GM12872 (cell line): Measurements from ENCODE around the gene ABLIM2.

Experiments
- TF ChIP-seq, protein P1 (sequence below): IDR thresholded peaks from 3 replicates; pipeline ENCODE4 v1.5.1; 2011; ENCODE audit warnings: low read depth, mild to moderate bottlenecking, low read length, moderate library complexity; ENCODE audit not compliant: insufficient read depth

ABLIM2 gene

GRCh38 chr4:7967501-7968261, 190.9 kb downstream of the ABLIM2 start:
- TF ChIP-seq, protein P1, sequence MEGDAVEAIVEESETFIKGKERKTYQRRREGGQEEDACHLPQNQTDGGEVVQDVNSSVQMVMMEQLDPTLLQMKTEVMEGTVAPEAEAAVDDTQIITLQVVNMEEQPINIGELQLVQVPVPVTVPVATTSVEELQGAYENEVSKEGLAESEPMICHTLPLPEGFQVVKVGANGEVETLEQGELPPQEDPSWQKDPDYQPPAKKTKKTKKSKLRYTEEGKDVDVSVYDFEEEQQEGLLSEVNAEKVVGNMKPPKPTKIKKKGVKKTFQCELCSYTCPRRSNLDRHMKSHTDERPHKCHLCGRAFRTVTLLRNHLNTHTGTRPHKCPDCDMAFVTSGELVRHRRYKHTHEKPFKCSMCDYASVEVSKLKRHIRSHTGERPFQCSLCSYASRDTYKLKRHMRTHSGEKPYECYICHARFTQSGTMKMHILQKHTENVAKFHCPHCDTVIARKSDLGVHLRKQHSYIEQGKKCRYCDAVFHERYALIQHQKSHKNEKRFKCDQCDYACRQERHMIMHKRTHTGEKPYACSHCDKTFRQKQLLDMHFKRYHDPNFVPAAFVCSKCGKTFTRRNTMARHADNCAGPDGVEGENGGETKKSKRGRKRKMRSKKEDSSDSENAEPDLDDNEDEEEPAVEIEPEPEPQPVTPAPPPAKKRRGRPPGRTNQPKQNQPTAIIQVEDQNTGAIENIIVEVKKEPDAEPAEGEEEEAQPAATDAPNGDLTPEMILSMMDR: no peak

- TF ChIP-seq, protein P1: no peak
Observed at GRCh38 chr4:7967063-7967440, 191.6 kb downstream of the ABLIM2 start.

GRCh38 chr4:7966281-7967062, 192.1 kb downstream of the ABLIM2 start:
- TF ChIP-seq, protein P1: no peak

- TF ChIP-seq, protein P1: no peak
Observed at GRCh38 chr4:7964890-7965662, 193.5 kb downstream of the ABLIM2 start.

DNA sequence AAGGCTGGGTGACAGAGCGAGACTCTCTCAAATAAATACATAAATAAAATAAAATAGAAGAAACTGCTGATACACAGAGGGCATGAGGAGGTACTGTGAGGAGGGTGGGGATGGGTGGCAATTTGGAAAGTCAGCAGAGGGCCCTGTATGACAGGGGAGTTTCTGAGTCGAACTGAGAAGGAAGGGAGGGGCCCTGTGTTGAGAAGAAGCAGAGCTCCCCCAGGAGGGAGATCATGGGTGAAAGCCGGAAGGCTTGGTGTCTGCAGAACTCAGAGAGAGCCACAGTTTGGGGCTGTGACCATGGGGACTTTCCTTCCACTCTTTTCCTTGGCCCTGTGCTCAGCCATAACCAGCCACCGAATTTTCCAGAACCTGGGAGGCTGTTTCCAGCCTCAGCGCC, 194.2 kb downstream of the ABLIM2 start:
- TF ChIP-seq, protein P1: 0 out of 3 replicates have a peak, but pooled peaks have one; percentile 19

GRCh38 chr4:7963691-7964090, 194.9 kb downstream of the ABLIM2 start:
- TF ChIP-seq, protein P1: no peak
